C4-2B (cell line): Measurements from ENCODE around the gene AGPAT4.

Experiments
- H3K27ac ChIP-seq: fragments of 450-650 bp; 2 replicates; pipeline ENCODE4 v1.5.1; 2017
- CTCF ChIP-seq: fragments of 450-650 bp; conservative IDR thresholded peaks from 2 replicates; pipeline ENCODE4 v1.5.1; 2017; ENCODE audit warnings: mild to moderate bottlenecking
- ZFX ChIP-seq: fragments of 450-650 bp; IDR thresholded peaks from 2 replicates; pipeline ENCODE4 v1.6.1; 2017

The AGPAT4 gene

DNA sequence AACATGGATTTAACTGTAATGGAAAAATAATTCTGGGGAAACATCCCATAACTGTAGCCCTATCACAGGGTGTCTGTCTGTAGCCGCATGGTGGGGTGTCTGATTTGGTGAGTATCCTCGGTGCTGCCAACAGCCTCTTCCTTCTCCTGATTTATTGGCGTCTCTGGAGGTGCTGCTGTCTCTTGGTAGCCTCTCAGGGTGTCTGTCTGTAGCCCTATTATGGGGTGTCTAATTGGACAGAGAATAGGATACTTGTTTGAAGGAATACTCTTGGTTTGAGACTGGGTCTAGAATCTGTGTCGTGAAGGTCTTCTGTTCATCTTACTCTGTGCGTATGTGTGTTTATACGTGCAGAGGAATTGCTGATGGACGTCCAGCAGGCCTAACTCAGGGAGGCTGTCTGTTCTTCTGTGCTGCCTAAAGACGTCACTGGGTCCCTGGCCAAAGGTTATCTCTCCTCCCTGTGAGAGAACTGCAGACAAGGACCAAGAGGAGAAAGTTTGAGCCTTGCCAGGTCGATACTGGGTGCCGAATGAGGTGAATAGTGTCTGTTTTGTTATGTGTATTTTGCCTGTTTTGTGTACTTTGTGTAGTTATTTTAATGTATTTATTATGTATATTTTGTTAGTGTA is 18.9 kb upstream of the AGPAT4 start:
- TF ChIP-seq CTCF (no peak), ZFX (no peak)
- no peak overlapping the region for H3K27ac ChIP-seq

GRCh38 chr6:161292145-161292544 is 18.3 kb upstream of the AGPAT4 start:
- no peak for TF ChIP-seq CTCF
- no peak for TF ChIP-seq ZFX
- no peak overlapping the region for H3K27ac ChIP-seq

GRCh38 chr6:161290751-161291150 is 16.9 kb upstream of the AGPAT4 start:
- no peak overlapping the region for H3K27ac ChIP-seq
- TF ChIP-seq ZFX = no peak
- TF ChIP-seq CTCF = no peak

- TF ChIP-seq ZFX (no peak), CTCF (no peak)
- H3K27ac ChIP-seq = no peak overlapping the region
Observed at GRCh38 chr6:161284653-161285052, 10.8 kb upstream of the AGPAT4 start.

- TF ChIP-seq ZFX = no peak
- no peak for TF ChIP-seq CTCF
- no peak overlapping the region for H3K27ac ChIP-seq
Observed at GRCh38 chr6:161281092-161281491, 7.2 kb upstream of the AGPAT4 start.

GRCh38 chr6:161279677-161280415 is 6.0 kb upstream of the AGPAT4 start:
- TF ChIP-seq ZFX (no peak), CTCF (no peak)
- no peak overlapping the region for H3K27ac ChIP-seq

DNA sequence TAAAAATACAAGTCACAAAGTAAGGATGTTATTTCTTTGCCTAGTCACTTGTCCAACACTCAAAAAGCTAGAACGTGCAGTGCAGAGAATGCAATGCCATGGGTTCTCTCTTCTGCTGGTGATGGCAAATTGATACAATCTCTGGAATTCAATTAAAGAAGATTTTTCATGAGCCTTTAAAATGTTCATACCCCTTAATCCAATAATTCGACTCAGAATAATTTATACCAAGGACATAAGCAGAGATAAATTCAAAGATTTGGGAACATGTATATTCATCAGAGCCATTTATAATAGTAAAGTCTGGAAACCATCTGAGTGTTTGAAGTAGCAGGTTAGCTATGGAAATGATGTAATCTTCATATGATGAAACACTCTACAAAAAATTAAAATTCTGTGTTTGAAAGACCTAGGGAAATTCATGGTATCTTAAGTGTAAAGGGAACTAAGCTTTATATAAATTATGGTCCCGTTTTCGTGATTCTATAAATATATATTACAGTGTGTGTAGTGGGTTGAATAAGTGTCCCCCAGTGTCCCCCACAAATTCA is 2.8 kb upstream of the AGPAT4 start:
- H3K27ac ChIP-seq = no peak overlapping the region
- no peak for TF ChIP-seq CTCF
